GM21717 (cell line): ENCODE data around the gene SLC9C1.

ENCODE experiments used
- ATAC-seq: cut with Tn5 transposase; IDR thresholded peaks from one replicate; pipeline ENCODE4 v1.9.1; 2021; ENCODE audit warnings: mild to moderate bottlenecking, moderate library complexity; ENCODE audit not compliant: unreplicated experiment

SLC9C1 gene

GRCh38 chr3:112132975-112133448 lies 161.0 kb downstream of the SLC9C1 start, which contains the start of gene GCSAM:
Gene GCSAM, minus strand, starts transcription at chr3:112133248. Its CDS starts 128 bp downstream, at chr3:112133120.
- ATAC-seq: peak; percentile 80

- peak; percentile 0 for ATAC-seq
These were observed 161.5 kb downstream of the SLC9C1 start for GRCh38 chr3:112132554-112132953.

- ATAC-seq: no peak
These were observed 161.9 kb downstream of the SLC9C1 start for GRCh38 chr3:112132088-112132487.

- no peak for ATAC-seq
These were observed 162.9 kb downstream of the SLC9C1 start for GRCh38 chr3:112131111-112131510.

GRCh38 chr3:112130638-112130993 lies 163.4 kb downstream of the SLC9C1 start:
- no peak for ATAC-seq

GRCh38 chr3:112129925-112130637 lies 163.9 kb downstream of the SLC9C1 start:
- no peak for ATAC-seq

GRCh38 chr3:112128843-112129727 lies 164.9 kb downstream of the SLC9C1 start:
- peak; percentile 45 for ATAC-seq

GRCh38 chr3:112127522-112128494 lies 166.2 kb downstream of the SLC9C1 start:
- no peak for ATAC-seq

GRCh38 chr3:112126511-112126911 lies 167.5 kb downstream of the SLC9C1 start:
- ATAC-seq: no peak

GRCh38 chr3:112124907-112125607 lies 169.0 kb downstream of the SLC9C1 start:
- no peak for ATAC-seq

GRCh38 chr3:112123548-112123947 lies 170.5 kb downstream of the SLC9C1 start:
- ATAC-seq: no peak

- no peak for ATAC-seq
These were observed 171.1 kb downstream of the SLC9C1 start for GRCh38 chr3:112122870-112123269.

GRCh38 chr3:112121577-112122547 lies 172.2 kb downstream of the SLC9C1 start:
- ATAC-seq: no peak

- no peak for ATAC-seq
These were observed 173.8 kb downstream of the SLC9C1 start for GRCh38 chr3:112119962-112120836.

GRCh38 chr3:112117841-112118571 lies 176.0 kb downstream of the SLC9C1 start:
- ATAC-seq: no peak

GRCh38 chr3:112117415-112117814 lies 176.6 kb downstream of the SLC9C1 start:
- ATAC-seq: no peak

GRCh38 chr3:112116748-112117186 lies 177.2 kb downstream of the SLC9C1 start:
- ATAC-seq: no peak
